GM21723 (cell line): ENCODE measurements around the gene HDX.
"Not testable (repeated sequence)": the region's sequence is repeated elsewhere in the genome, so short reads cannot be mapped to it uniquely, and the experiment has no call there.

Source experiments
- ATAC-seq: cut with Tn5 transposase; IDR thresholded peaks from one replicate; pipeline ENCODE4 v1.9.1; 2021; ENCODE audit warnings: mild to moderate bottlenecking, moderate library complexity; ENCODE audit not compliant: unreplicated experiment

HDX gene

GRCh38 chrX:84339507-84340364 lies 162.5 kb downstream of the HDX start:
- ATAC-seq = peak; percentile 81

DNA sequence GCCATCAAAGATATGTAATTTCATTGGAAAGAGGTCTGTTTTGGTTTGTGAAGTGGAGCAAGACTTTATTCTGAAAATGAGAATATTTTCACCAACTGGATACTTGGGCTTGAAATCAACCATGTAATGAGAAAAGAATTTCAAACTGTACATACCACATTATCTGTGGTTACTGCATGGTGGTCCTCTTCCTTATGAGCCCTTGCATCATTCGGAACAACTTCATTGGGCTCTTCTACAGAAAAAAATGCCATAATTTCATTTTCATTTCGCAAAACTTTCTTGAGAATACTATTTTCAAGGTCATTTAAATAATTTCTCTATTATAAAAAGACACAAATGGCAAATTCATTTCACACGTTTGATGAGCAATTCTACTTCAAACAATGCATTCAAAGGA lies 165.6 kb downstream of the HDX start:
- ATAC-seq = no peak

DNA sequence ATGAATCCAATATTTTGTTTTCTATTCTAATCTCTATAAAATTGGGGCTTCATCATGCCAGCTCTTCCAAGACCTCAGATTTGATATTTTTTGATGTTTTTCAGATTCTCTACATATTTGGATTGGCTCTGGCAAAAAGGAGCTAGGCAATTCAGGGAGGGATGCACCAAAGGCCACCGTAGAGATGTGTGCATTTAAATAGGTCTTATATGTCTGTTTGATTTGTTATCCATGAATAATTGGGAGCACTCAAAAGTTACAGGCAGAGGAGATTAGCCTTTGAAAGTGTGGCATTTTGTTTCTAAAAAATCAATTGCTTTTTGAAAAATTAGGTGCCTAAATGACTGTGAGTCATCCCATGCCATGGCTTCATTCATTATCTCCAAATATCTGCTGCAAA lies 167.1 kb downstream of the HDX start:
- no peak for ATAC-seq

DNA sequence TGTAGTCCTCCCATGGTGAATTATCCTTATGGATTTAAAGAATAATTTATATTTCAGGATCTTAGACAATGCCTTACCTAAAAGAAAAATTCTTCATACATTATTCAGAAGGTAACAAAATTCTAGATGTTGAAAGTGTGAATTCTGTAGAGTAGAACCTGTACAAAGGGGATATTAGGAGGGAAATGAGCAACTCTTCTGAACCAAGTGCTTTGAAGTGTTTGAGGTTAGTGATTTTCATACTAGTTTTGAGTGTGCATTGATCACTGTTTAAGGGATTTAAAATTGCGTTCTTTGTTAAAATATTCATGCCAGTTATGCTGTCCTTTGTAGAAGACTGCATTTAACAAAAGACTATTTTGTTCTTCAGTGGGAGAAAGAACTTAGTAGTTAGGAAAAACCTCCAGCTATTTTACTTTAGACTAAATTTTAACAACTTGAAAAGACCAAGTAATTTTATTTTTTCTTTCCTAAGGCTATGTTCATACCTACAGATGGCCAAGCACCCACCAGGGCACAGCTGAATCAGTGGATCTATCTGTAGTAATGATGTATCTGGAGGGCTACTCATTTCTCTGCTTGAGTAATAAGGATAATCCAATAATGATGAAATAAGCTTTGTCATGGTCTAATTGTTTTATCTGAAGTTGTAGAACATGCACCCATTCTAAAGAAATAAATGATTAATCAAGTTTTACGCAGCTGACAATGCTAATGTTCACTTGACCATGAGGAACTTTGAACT lies 180.0 kb downstream of the HDX start:
- no peak for ATAC-seq

GRCh38 chrX:84320614-84321013 lies 181.6 kb downstream of the HDX start:
- ATAC-seq = no peak

GRCh38 chrX:84320023-84320422 lies 182.2 kb downstream of the HDX start:
- ATAC-seq = no peak

- no peak for ATAC-seq
Measured at GRCh38 chrX:84318661-84319060, 183.6 kb downstream of the HDX start.

DNA sequence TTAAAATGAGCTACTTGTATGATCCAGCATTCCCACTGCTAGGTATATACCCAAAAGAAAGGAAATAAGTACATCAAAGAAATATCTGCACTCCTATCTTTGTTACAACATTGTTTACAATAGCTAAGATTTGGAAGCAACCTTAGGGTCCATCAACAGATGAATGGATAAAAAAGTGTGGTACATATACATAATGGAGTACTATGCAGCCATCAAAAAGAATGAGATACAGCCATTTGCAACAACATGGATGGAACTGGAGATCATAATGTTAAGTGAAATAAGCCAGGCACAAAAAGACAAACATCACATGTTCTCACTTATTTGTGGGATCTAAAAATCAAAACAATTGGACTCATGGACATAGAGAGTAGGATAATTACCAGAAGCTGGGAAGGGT lies 186.3 kb downstream of the HDX start:
- ATAC-seq = not testable (repeated sequence)
